ENCODE results near the gene POMGNT1.
A peak's percentile ranks its signal among the peaks of the same experiment; 100 is the strongest.
"Not testable (repeated sequence)": the region's sequence is repeated elsewhere in the genome, so short reads cannot be mapped to it uniquely, and the experiment has no call there.

The POMGNT1 gene

GRCh38 chr1:46197964-46198811 is at the start of gene POMGNT1:
POMGNT1 (minus strand) TSS chr1:46198434; CDS start chr1:46197821, 613 bp downstream.
- no peaks in the 10 kb centered on the region for H3K27me3 ChIP-seq (ENCODE audit: control insufficient read depth in 1 of 2, insufficient read depth in 2 of 2, low read length in 2 of 2)
- peak within 1 kb of the TSS; percentile 96 for H3K9ac ChIP-seq (ENCODE audit: low read length in 2 of 2)
- H3K27ac ChIP-seq (ENCODE audit: low read length), result peak within 1 kb of the TSS; percentile 66
- H3K9me3 ChIP-seq (ENCODE audit: control insufficient read depth in 2 of 2, low read length in 2 of 2), result no peaks in the 10 kb centered on the region
- H3K4me3 ChIP-seq (ENCODE audit: low read length in 2 of 2), result peak within 1 kb of the TSS; percentile 96 to 100
- peaks cover 30% of the 10 kb centered on the region for H3K4me1 ChIP-seq (ENCODE audit: control insufficient read depth, insufficient read depth, low read length)
- peaks cover 25 to 31% of the 10 kb centered on the region in 2 donors for H3K36me3 ChIP-seq (ENCODE audit: control insufficient read depth in 2 of 2, insufficient read depth in 2 of 2, low read length in 2 of 2)

GRCh38 chr1:46247436-46248121 is 49.3 kb upstream of the POMGNT1 start, which contains the start of gene RAD54L:
RAD54L (plus strand) TSS chr1:46247763; CDS start chr1:46248406, 643 bp downstream.
- no peak within 1 kb of the TSS for H3K27ac ChIP-seq (ENCODE audit: low read length)
- H3K27me3 ChIP-seq (ENCODE audit: control insufficient read depth in 1 of 2, insufficient read depth in 2 of 2, low read length in 2 of 2), result no peaks in the 10 kb centered on the region
- H3K4me3 ChIP-seq (ENCODE audit: low read length in 2 of 2), result peak within 1 kb of the TSS; percentile 87 to 97
- H3K4me1 ChIP-seq (ENCODE audit: control insufficient read depth, insufficient read depth, low read length), result peaks cover 8% of the 10 kb centered on the region
- H3K9ac ChIP-seq (ENCODE audit: low read length in 2 of 2), result peak within 1 kb of the TSS; percentile 60 to 78
- no peaks in the 10 kb centered on the region for H3K36me3 ChIP-seq (ENCODE audit: control insufficient read depth in 2 of 2, insufficient read depth in 2 of 2, low read length in 2 of 2)
- H3K9me3 ChIP-seq (ENCODE audit: control insufficient read depth in 2 of 2, low read length in 2 of 2), result no peaks in the 10 kb centered on the region

DNA sequence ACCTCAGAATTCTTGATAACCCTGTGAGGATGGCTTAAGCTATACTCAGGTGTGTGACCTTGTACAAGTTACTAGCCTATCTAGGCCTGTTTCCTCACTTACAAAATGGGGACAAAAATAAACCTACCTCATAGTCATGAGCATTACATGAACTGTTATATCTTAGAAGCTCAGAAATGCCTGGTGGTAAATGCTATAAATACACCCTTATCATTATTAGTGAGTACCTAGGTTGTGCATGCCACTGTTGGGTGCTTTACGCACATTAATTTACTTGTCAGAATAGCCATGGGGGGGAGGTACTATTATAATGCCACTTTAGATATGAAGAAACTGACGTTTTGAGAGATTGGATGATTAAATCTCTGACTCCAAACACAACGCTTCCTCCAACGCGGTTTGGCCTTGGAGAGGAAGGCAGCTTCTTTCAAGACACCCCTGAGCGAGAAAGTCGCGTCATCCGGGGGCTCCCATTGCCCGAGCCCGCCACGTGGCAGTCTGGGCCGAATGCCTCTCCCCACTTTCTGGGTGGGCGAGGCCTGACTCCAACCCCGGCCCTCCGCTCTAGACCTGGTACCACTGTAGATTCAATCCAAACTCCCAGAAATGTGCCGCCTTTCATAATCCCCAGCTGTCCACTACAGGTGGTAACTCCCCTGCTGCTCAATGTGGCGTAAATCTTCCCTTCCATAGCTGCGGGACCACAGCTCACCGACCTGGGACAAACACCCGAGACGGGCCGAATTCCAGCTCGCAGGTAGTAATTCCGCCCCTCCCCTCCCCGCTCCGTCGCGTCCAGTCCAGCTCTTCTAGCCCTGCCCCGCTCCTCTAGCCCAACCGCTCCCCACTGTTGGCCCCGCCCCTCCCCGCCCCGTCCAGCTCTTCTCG is 48.6 kb upstream of the POMGNT1 start:
- Histone ChIP-seq H3K36me3 (ENCODE audit: control insufficient read depth in 2 of 2, insufficient read depth in 2 of 2, low read length in 2 of 2) (no peaks in the 10 kb centered on the region), H3K9me3 (ENCODE audit: control insufficient read depth in 2 of 2, low read length in 2 of 2) (no peaks in the 10 kb centered on the region), H3K27ac (ENCODE audit: low read length) (no peak overlapping the region), H3K27me3 (ENCODE audit: control insufficient read depth in 1 of 2, insufficient read depth in 2 of 2, low read length in 2 of 2) (no peaks in the 10 kb centered on the region), H3K4me3 (ENCODE audit: low read length in 2 of 2) (peak overlapping the region; percentile 87 to 97), H3K4me1 (ENCODE audit: control insufficient read depth, insufficient read depth, low read length) (peaks cover 8% of the 10 kb centered on the region), H3K9ac (ENCODE audit: low read length in 2 of 2) (peak overlapping the region; percentile 60 to 78)

DNA sequence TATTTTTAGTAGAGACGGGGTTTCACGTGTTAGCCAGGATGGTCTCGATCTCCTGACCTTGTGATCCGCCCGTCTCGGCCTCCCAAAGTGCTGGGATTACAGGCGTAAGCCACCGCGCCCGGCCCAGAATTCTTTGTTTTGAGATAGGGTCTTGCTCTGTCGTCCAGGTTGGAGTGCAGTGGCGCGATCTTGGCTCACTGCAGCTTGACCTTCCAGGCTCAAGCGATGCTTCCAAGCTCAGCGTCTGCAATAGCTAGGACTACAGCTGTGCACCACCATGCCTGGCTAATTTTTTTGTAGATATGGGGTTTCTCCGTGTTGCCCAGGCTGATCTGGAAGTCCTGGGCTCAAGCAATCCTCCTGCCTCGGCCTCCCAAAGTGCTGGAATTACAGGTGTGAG is 47.9 kb upstream of the POMGNT1 start:
- not testable (repeated sequence) for H3K9ac ChIP-seq (ENCODE audit: low read length in 2 of 2); H3K4me3 ChIP-seq (ENCODE audit: low read length in 2 of 2); H3K4me1 ChIP-seq (ENCODE audit: control insufficient read depth, insufficient read depth, low read length); H3K36me3 ChIP-seq (ENCODE audit: control insufficient read depth in 2 of 2, insufficient read depth in 2 of 2, low read length in 2 of 2); H3K27ac ChIP-seq (ENCODE audit: low read length); H3K9me3 ChIP-seq (ENCODE audit: control insufficient read depth in 2 of 2, low read length in 2 of 2); H3K27me3 ChIP-seq (ENCODE audit: control insufficient read depth in 1 of 2, insufficient read depth in 2 of 2, low read length in 2 of 2)

DNA sequence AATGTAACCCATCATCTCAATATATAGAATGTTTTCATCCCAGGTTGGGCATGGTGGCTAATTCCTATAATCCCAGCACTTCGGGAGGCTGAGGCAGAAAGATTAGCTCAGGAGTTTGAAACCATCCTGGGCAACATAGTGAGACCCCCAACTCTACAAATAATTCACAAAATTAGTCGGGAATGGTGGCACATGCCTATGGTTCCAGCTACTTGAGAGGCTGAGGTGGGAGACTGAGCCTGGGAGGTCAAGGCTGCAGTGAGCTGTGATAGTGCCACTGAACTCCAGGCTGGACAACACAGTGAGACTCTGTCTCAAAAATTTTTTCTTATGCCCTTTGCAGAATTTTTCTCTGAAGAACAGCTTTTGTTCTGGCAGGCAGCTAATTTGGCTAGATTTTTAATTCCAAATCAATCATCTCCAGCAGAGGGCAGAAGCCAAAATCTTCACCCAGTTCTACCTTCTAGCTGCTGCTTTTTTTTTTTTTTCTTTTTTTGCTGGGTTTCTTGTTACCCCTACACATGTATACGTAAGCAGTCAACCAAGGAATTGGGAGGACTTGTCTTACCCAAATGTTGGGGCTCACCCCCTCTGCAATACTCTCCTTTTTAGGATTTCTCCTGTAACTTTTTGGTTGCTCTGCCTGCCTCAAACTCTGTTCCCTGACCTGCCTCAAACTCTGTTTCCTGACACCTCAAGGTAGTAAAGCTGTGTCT is 46.6 kb upstream of the POMGNT1 start:
- Histone ChIP-seq H3K27ac (ENCODE audit: low read length) (no peak overlapping the region), H3K4me1 (ENCODE audit: control insufficient read depth, insufficient read depth, low read length) (peaks cover 8% of the 10 kb centered on the region), H3K9ac (ENCODE audit: low read length in 2 of 2) (no peak overlapping the region), H3K4me3 (ENCODE audit: low read length in 2 of 2) (no peak overlapping the region), H3K9me3 (ENCODE audit: control insufficient read depth in 2 of 2, low read length in 2 of 2) (no peaks in the 10 kb centered on the region), H3K36me3 (ENCODE audit: control insufficient read depth in 2 of 2, insufficient read depth in 2 of 2, low read length in 2 of 2) (no peaks in the 10 kb centered on the region), H3K27me3 (ENCODE audit: control insufficient read depth in 1 of 2, insufficient read depth in 2 of 2, low read length in 2 of 2) (no peaks in the 10 kb centered on the region)

GRCh38 chr1:46243831-46244230 is 45.6 kb upstream of the POMGNT1 start:
- H3K9ac ChIP-seq (ENCODE audit: low read length in 2 of 2); H3K4me3 ChIP-seq (ENCODE audit: low read length in 2 of 2); H3K4me1 ChIP-seq (ENCODE audit: control insufficient read depth, insufficient read depth, low read length); H3K9me3 ChIP-seq (ENCODE audit: control insufficient read depth in 2 of 2, low read length in 2 of 2); H3K27me3 ChIP-seq (ENCODE audit: control insufficient read depth in 1 of 2, insufficient read depth in 2 of 2, low read length in 2 of 2); H3K27ac ChIP-seq (ENCODE audit: low read length); H3K36me3 ChIP-seq (ENCODE audit: control insufficient read depth in 2 of 2, insufficient read depth in 2 of 2, low read length in 2 of 2): not testable (repeated sequence)

GRCh38 chr1:46242918-46243317 is 44.7 kb upstream of the POMGNT1 start:
- H3K9me3 ChIP-seq (ENCODE audit: control insufficient read depth in 2 of 2, low read length in 2 of 2), result no peaks in the 10 kb centered on the region
- H3K27me3 ChIP-seq (ENCODE audit: control insufficient read depth in 1 of 2, insufficient read depth in 2 of 2, low read length in 2 of 2), result no peaks in the 10 kb centered on the region
- no peak overlapping the region for H3K9ac ChIP-seq (ENCODE audit: low read length in 2 of 2)
- H3K27ac ChIP-seq (ENCODE audit: low read length), result no peak overlapping the region
- H3K4me3 ChIP-seq (ENCODE audit: low read length in 2 of 2), result no peak overlapping the region
- no peaks in the 10 kb centered on the region for H3K36me3 ChIP-seq (ENCODE audit: control insufficient read depth in 2 of 2, insufficient read depth in 2 of 2, low read length in 2 of 2)
- H3K4me1 ChIP-seq (ENCODE audit: control insufficient read depth, insufficient read depth, low read length), result peaks cover 3% of the 10 kb centered on the region

- H3K9ac ChIP-seq (ENCODE audit: low read length in 2 of 2); H3K4me1 ChIP-seq (ENCODE audit: control insufficient read depth, insufficient read depth, low read length); H3K27me3 ChIP-seq (ENCODE audit: control insufficient read depth in 1 of 2, insufficient read depth in 2 of 2, low read length in 2 of 2); H3K27ac ChIP-seq (ENCODE audit: low read length); H3K4me3 ChIP-seq (ENCODE audit: low read length in 2 of 2); H3K9me3 ChIP-seq (ENCODE audit: control insufficient read depth in 2 of 2, low read length in 2 of 2); H3K36me3 ChIP-seq (ENCODE audit: control insufficient read depth in 2 of 2, insufficient read depth in 2 of 2, low read length in 2 of 2): not testable (repeated sequence)
Observed at GRCh38 chr1:46241733-46242132, 43.5 kb upstream of the POMGNT1 start.

- H3K4me1 ChIP-seq (ENCODE audit: control insufficient read depth, insufficient read depth, low read length); H3K9me3 ChIP-seq (ENCODE audit: control insufficient read depth in 2 of 2, low read length in 2 of 2); H3K27ac ChIP-seq (ENCODE audit: low read length); H3K9ac ChIP-seq (ENCODE audit: low read length in 2 of 2); H3K27me3 ChIP-seq (ENCODE audit: control insufficient read depth in 1 of 2, insufficient read depth in 2 of 2, low read length in 2 of 2); H3K36me3 ChIP-seq (ENCODE audit: control insufficient read depth in 2 of 2, insufficient read depth in 2 of 2, low read length in 2 of 2); H3K4me3 ChIP-seq (ENCODE audit: low read length in 2 of 2): not testable (repeated sequence)
Observed at GRCh38 chr1:46238865-46239264, 40.6 kb upstream of the POMGNT1 start.

DNA sequence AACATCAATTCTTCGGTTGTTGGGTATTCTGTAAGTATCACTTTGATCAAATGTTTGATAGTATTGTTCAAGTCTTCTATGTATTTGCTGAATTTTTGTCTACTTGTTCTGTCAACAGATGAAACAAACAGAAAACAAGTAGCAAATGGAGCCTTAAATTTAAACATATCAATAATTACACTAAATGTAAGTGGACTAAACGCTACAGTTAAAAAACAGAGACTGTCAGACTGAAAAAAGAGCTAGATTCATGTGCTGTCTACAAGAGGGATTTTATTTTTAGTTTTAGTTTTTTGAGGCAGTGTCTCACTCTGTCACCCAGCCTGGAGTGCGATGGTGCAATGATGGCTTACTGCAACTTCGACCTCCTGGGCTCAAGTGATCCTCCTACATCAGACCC is 38.6 kb upstream of the POMGNT1 start:
- peaks cover 0 to 2% of the 10 kb centered on the region in 2 donors for H3K9me3 ChIP-seq (ENCODE audit: control insufficient read depth in 2 of 2, low read length in 2 of 2)
- no peaks in the 10 kb centered on the region for H3K36me3 ChIP-seq (ENCODE audit: control insufficient read depth in 2 of 2, insufficient read depth in 2 of 2, low read length in 2 of 2)
- H3K4me3 ChIP-seq (ENCODE audit: low read length in 2 of 2), result no peak overlapping the region
- no peaks in the 10 kb centered on the region for H3K4me1 ChIP-seq (ENCODE audit: control insufficient read depth, insufficient read depth, low read length)
- H3K9ac ChIP-seq (ENCODE audit: low read length in 2 of 2), result no peak overlapping the region
- H3K27me3 ChIP-seq (ENCODE audit: control insufficient read depth in 1 of 2, insufficient read depth in 2 of 2, low read length in 2 of 2), result no peaks in the 10 kb centered on the region
- no peak overlapping the region for H3K27ac ChIP-seq (ENCODE audit: low read length)

Measured in stomach smooth muscle (tissue), 2 donors.